GM12891 (cell line): ENCODE results near the gene FASN.
"Not testable (repeated sequence)": the region's sequence is repeated elsewhere in the genome, so short reads cannot be mapped to it uniquely, and the experiment has no call there.

Experiments used
- DNase-seq: peaks from one replicate; pipeline ENCODE4 v3.0.0; 2011; ENCODE audit warnings: low spot score; ENCODE audit not compliant: insufficient read length
- FAIRE-seq: peaks from 2 replicates; lab custom pipeline; 2011; peaks lifted over from hg19 to GRCh38; lab: Jason Lieb, UNC
- PAX5 ChIP-seq: IDR thresholded peaks from 2 replicates; pipeline ENCODE4 v1.6.1; 2011; ENCODE audit warnings: low read length, moderate library complexity, mild to moderate bottlenecking; ENCODE audit not compliant: insufficient read depth, severe bottlenecking
- POLR2A ChIP-seq: IDR thresholded peaks from 2 replicates; pipeline ENCODE4 v1.6.1; 2011; ENCODE audit warnings: low read depth, low read length, control low read depth
- POLR2AphosphoS5 ChIP-seq: IDR thresholded peaks from 2 replicates; pipeline ENCODE4 v1.6.1; 2011; ENCODE audit warnings: low read depth, low read length, control low read depth
- POU2F2 ChIP-seq: IDR thresholded peaks from 2 replicates; pipeline ENCODE4 v1.6.1; 2011; ENCODE audit warnings: low read depth, mild to moderate bottlenecking, control low read depth, low read length, moderate library complexity
- SPI1 ChIP-seq: IDR thresholded peaks from 2 replicates; pipeline ENCODE4 v1.6.1; 2011; ENCODE audit warnings: low read depth, low read length, control low read depth
- TAF1 ChIP-seq: IDR thresholded peaks from 2 replicates; pipeline ENCODE4 v1.6.1; 2011; ENCODE audit warnings: low read depth, low read length, control low read depth

The FASN gene

GRCh38 chr17:82045936-82046484 lies 52.0 kb downstream of the FASN start:
- no peak for TF ChIP-seq SPI1
- TF ChIP-seq POLR2AphosphoS5: no peak
- TF ChIP-seq POU2F2: no peak
- no peak for TF ChIP-seq TAF1
- no peak for TF ChIP-seq POLR2A
- no peak for TF ChIP-seq PAX5
- no peak for DNase-seq
- no peak for FAIRE-seq

- FAIRE-seq (no peak), DNase-seq (no peak)
- TF ChIP-seq PAX5: no peak
- TF ChIP-seq POLR2AphosphoS5: no peak
- no peak for TF ChIP-seq TAF1
- TF ChIP-seq SPI1: no peak
- TF ChIP-seq POU2F2: no peak
- TF ChIP-seq POLR2A: no peak
These were observed 54.5 kb downstream of the FASN start for GRCh38 chr17:82043507-82043906.

DNA sequence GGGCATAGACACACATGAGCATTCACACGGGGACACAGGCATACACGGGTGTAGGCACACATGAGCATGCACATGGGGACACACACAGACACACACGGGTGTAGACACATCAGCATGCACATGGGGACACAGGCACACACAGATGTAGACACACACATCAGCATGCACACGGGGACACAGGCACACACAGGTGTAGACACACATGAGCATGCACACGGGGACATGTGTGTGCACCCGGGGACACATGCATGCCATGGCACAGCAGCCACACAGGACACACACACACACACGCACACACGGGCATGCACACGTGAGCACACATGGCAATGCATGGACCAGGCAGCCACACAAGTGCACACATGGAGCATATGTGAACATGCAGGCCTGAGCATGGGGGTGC lies 55.4 kb downstream of the FASN start:
- TF ChIP-seq POLR2AphosphoS5: no peak
- DNase-seq (no peak), FAIRE-seq (no peak)

DNA sequence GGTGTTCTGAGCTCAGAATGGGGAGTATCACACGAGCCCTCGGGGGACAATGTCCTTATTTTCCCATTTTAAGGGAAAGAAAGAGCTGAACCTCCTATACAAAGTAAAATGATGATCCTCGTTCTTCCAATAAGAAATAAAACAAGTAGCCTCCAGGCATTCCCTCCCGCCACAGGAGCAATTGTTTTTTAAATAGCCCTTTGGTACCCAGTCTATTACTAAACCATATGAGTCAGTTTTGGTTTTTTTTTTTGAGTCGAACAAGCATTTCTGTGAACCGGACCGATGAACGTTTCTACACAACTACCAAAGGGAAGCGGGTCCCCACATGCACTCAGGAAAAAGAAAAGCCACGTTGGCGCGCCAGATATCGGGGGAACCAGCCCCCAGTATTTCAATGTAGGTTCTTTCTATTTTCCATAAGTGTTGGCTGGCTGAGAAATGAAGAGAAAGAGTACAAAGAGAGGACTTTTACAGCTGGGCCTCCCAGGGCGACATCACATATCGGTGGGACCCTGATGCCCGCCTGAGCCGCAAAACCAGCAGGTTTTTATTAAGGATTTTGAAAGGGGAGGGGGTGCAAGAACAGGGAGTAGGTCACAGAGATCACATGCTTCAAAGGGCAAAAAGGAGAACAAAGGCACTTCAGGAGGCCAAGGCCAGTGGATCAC lies 56.8 kb downstream of the FASN start:
- TF ChIP-seq PAX5 (no peak), SPI1 (no peak), POU2F2 (no peak), TAF1 (no peak), POLR2AphosphoS5 (no peak), POLR2A (no peak)
- DNase-seq (no peak), FAIRE-seq (no peak)

DNA sequence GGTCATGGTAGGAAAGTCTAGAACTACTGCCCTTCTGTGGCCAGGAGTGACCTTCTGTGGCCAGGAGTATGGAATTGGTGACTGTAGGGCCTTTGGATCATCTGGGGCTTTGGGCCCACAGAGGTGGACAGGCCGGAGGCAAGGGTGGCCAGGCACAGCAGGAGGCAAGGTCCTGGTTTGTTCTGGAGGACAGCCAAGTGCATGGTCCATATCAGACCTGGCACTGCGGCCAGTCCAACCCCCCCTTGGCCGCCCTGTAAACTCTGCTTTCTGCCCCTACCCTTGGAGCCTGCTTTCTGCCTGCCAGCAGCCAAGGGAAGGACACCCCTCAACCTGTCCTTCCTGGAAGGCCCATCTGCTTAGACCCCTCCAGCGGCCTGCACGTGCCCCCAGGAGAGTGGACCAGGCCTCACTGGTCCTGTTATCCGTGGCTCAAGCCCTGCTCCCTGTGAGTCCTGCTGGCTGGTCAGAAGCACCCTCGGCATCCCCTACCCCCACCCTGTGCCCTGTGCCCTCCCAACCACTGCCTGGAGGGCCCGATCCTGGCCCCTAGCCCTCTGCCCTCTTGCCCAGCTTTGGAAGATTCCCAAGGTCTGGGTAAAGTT lies 58.2 kb downstream of the FASN start:
- TF ChIP-seq POLR2AphosphoS5 (no peak), TAF1 (no peak), PAX5 (no peak), POLR2A (no peak), SPI1 (no peak), POU2F2 (no peak)
- DNase-seq (no peak), FAIRE-seq (no peak)

DNA sequence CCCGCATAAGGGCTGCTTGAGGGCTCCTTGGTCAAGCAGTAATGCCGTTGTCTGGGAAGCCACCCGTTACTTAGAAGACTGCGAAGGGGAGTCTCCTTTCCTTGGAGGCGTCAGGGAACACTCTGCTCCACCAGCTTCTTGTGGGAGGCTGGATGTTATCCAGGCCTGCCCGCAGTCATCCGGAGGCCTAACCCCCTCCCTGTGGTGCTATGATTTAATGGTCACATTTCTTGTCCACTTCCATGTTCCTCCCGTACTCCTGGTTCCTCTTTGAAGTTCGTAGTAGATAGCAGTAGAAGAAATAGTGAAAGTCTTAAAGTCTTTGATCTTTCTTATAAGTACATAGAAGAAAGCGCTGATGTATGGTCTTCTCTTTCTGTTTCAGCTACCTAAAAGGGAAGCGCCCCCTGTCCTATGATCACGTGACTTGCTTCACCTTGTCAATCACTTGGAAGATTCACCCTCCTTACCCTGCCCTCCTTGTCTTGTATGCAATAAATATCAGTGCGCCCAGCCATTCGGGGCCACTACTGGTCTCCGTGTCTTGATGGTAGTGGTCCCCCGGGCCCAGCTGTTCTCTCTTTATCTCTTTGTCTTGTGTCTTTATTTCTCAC lies 59.1 kb downstream of the FASN start:
- TF ChIP-seq SPI1: 0 out of 2 replicates have a peak, but pooled peaks have one; percentile 38
- FAIRE-seq, DNase-seq: not testable (repeated sequence)

DNA sequence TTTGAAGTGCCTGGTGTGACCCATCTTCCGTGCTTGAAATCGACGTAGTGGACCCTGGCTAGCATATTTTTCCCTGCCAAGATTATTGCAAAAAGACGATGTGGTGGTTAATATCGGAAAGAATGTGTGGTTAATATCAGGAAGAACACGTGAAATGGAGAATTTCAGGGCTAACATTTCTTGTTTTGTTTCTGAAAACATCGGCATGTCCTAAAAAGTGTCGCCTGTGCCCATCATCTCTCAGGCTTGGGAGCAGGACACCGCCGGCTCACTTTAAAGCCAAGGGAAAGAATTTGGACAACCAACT lies 60.2 kb downstream of the FASN start:
- TF ChIP-seq SPI1: no peak
- TF ChIP-seq PAX5: no peak
- no peak for TF ChIP-seq POU2F2
- TF ChIP-seq TAF1: no peak
- no peak for TF ChIP-seq POLR2A
- TF ChIP-seq POLR2AphosphoS5: no peak
- FAIRE-seq (no peak), DNase-seq (no peak)

GRCh38 chr17:82037092-82037888 lies 60.7 kb downstream of the FASN start, which contains the start of gene DCXR:
Gene DCXR, minus strand, starts transcription at chr17:82037697. Its CDS starts 15 bp downstream, at chr17:82037682.
- peak; percentile 96 for FAIRE-seq
- peak; percentile 80 for TF ChIP-seq POLR2A
- peak; percentile 42; the same call in 1 of the 2 replicates for TF ChIP-seq SPI1
- TF ChIP-seq PAX5: no peak
- no peak; the same call in 1 of the 2 replicates for TF ChIP-seq TAF1
- peak; percentile 80 for TF ChIP-seq POLR2AphosphoS5
- TF ChIP-seq POU2F2: peak; percentile 52; the same call in 1 of the 2 replicates
- DNase-seq: peak; percentile 99

GRCh38 chr17:82036634-82037091 lies 61.4 kb downstream of the FASN start:
- DNase-seq (no peak), FAIRE-seq (peak; percentile 20)
- no peak for TF ChIP-seq POLR2AphosphoS5
- TF ChIP-seq SPI1: no peak
- TF ChIP-seq POLR2A: no peak
- TF ChIP-seq TAF1: no peak
- no peak for TF ChIP-seq POU2F2
- TF ChIP-seq PAX5: no peak
